Measurements from ENCODE around the gene ZNF805.

DNA sequence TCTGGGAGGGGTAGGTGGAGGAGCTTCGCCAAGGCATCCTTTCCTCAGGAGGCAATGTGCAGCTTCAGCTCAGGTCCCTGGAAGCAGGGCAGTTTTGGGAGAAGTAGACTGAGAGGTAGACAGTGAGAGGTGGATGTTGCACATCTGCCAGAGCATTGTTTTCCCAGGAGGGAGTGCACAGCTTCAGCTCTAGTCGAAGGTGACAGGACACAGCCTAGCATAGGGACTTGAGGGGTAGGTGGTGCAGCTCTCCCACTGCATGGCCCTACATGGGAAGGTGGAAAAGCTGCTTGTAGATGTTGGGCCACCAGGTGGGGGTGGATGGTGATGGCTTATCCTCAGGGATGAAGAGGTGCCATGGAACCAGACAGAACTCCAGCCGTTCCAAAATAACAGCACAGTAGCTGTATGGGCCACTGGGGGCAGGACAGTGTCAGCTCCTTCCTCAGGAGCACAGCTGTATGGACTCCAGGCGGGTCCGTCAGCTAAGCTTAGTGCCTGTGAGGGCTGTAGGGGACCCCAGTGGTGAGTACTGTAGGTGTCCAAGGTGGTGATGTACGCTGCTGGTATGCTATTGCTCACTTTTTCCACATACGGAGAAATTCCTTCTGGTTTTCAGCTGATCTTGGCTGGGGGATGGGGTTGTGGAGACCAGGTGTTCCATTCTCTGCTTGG is 62.4 kb downstream of the ZNF805 start:
- TF ChIP-seq, protein P1, sequence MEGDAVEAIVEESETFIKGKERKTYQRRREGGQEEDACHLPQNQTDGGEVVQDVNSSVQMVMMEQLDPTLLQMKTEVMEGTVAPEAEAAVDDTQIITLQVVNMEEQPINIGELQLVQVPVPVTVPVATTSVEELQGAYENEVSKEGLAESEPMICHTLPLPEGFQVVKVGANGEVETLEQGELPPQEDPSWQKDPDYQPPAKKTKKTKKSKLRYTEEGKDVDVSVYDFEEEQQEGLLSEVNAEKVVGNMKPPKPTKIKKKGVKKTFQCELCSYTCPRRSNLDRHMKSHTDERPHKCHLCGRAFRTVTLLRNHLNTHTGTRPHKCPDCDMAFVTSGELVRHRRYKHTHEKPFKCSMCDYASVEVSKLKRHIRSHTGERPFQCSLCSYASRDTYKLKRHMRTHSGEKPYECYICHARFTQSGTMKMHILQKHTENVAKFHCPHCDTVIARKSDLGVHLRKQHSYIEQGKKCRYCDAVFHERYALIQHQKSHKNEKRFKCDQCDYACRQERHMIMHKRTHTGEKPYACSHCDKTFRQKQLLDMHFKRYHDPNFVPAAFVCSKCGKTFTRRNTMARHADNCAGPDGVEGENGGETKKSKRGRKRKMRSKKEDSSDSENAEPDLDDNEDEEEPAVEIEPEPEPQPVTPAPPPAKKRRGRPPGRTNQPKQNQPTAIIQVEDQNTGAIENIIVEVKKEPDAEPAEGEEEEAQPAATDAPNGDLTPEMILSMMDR (conservative IDR thresholded peaks at IDR 0.05; ENCODE audit: low read depth, low read length) = no peak
- TF ChIP-seq RFX5 (IDR thresholded peaks at IDR 0.05; ENCODE audit: low read depth, low read length) (no peak), POLR2A (IDR thresholded peaks at IDR 0.05; ENCODE audit: low read depth, low read length) (no peak), RAD21 (IDR thresholded peaks at IDR 0.05; ENCODE audit: low read length) (no peak), MAZ (IDR thresholded peaks at IDR 0.05; ENCODE audit: borderline replicate concordance, low read depth, low read length) (no peak), MXI1 (IDR thresholded peaks at IDR 0.05; ENCODE audit: borderline replicate concordance, low read depth, low read length) (no peak), USF2 (IDR thresholded peaks at IDR 0.05; ENCODE audit: low read depth, low read length) (no peak), SMC3 (IDR thresholded peaks at IDR 0.05; ENCODE audit: low read depth, low read length) (no peak), ELK1 (IDR thresholded peaks at IDR 0.05; ENCODE audit: borderline replicate concordance, low read depth, low read length) (no peak)
